ENCODE data around the gene TMEM221.
A peak's percentile ranks its signal among the peaks of the same experiment; 100 is the strongest.
"Not testable (repeated sequence)": the region's sequence is repeated elsewhere in the genome, so short reads cannot be mapped to it uniquely, and the experiment has no call there.

The TMEM221 gene

DNA sequence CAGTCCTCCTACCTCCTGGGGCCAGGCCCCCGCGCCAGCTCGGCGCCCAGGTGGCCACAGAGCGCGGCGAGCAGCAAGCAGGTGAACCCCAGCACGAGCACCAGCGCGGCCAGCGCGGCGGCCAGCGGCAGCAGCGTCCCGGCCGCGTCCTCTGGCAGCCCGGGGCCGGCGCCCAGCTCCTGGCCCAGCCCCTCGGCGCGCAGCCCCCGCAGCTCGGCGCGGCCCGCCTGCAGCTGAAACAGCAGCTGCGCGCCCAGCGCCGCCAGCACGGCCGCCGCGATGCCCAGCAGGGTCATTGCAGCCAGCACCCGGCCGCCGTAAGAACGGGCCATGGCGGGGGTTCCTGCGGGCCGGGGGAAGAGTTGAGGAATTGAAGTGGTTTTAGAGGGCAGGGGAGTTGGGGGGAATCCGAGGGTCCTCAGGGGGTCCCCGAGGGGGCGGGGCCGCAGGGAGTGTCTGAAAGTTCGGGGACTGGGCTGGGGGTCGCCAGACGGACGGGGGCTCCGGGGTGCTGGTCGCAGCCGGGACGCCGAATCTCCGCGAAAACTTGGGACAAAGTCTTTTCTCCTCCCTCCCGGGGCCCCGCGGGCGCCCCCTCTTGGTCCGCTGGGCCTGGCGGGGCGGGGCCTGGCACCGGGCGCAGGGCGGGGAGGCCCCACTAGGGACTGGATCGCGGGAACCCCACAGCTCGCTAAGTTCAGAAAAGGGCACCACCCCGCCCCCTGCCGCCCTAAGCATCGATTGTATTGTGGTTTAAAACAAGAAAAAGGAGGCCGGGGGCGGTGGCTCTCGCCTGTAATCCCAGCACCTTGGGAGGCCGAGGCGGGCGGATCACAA is at the start of gene TMEM221:
TMEM221 (minus strand) TSS at position 538 of the 837 bp plus-strand sequence; CDS start at position 332, 206 bp downstream.
- DNase-seq (ENCODE audit: low spot score): peak; percentile 80

DNA sequence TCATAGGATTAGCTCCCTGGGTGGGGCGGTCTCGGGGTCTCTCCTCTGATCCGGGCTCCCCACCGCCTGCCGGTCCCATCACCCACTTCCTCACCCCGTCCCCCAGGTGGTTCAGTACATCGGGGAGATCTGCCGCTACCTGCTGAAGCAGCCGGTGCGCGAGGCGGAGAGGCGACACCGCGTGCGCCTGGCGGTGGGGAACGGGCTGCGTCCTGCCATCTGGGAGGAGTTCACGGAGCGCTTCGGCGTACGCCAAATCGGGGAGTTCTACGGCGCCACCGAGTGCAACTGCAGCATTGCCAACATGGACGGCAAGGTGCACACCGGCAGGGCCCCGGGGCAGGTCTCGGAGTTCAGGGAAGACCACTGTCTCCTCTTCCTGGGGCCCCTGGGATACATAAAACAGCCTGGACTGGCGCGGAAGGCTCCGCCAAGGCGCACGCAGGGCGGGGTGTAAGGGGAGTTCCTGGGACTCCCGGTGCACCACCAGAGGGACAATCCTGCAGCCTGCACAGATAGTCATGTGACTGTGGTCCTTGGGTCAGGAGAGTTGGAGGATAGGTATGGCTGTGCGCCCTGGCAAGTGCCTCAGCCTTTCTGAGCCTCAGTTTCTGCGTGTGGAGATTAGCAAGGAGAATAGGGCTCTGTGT is 48.8 kb upstream of the TMEM221 start:
- DNase-seq (ENCODE audit: low spot score): no peak

DNA sequence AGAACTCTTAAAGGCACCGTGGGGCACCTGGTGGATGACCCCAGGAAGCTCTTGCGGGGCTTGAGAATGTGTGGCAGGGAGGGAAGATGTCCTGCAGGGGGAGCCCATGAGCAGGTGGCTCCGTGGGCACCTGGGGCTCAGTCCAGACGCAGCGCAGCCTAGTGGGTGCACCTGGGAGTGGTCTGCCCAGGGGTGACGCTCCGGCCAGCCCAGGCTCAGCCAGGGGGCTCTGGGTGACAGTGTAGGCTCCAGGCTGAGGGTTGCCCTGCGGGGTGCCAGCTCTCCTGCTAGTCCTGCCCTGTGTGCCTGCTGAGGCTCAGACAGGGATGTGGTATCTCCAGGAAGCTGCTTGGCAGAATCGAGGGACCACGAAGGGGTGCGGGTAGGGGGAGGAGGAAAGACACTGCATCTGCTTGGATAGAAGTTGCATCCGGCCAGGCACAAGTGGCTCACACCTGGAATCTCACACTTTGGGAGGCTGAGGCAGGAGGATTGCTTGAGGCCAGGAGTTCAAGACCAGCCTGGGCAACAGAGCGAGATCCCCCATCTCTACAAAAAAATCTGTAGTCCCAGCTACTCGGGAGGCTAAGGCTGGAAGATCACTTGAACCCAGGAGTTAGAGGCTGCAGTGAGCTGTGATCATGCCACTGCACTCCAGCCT is 48.0 kb upstream of the TMEM221 start:
- DNase-seq (ENCODE audit: low spot score): peak; percentile 87

DNA sequence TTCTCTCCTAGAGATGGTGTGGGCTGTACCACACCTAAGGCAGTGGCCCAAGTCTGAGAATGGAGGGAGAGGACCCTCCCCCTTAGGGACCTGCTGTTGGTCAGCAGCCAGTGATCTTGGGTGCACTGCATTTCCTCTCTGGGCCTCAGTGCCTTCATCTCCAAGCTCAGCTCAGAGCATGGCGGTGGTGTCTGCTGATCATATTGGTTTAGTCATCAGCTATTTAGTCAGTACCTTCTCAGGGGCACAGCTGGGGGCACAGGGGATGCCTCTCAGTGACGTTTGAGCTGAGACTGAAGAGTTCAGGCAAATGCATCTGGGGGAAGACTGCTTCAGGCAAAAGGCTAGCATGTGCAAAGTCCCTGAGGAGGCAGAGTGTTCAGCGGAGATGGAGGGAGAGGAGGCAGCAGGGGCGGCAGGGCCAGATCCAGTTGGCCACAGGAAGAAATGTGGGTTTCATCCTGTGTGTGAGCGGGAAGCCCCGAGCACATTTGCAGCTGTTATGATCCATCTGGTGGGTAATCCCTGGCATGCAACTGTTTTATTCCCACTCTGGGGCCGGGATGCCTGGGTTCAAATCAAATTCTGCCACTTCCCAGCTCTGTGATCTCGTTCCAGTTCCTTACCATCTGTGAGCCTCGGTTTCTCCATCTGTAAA is 47.3 kb upstream of the TMEM221 start:
- no peak for DNase-seq (ENCODE audit: low spot score)

DNA sequence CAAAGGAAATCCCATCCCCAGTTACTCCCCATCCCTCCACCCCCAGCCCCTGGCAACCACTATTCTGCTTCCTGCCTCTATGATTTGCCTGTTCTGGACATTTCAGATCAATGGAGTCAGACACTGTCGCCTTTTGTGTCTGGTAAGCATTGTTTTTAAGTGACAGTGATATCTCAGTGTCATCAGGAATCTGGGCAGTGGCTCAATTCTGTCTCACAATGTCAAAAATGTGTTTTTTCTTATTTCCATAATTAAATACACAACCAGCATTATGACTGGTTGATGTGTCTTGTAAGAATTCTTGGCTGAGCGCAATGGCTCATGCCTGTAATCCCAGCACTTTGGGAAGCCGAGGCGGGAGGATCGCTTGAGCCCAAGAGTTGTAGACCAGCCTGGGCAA is 42.8 kb upstream of the TMEM221 start:
- no peak for DNase-seq (ENCODE audit: low spot score)

DNA sequence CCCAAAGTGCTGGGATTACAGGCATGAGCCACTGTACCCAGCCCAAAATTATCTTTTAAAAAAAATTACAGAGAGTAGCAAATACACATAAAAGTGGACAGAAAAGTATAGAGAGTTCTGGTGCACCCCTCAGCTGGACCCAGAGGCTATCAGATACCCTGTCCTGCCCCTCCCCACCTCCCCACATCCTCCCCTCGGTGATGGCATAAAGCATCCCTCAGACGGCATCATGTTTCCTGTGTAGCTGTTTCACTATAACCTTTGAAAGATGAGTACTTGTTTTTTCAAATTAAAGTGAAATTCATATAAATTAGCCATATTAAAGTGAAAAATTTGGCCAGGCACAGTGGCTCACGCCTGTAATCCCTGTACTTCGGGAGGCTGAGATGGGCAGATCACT is 41.9 kb upstream of the TMEM221 start:
- DNase-seq (ENCODE audit: low spot score): no peak

DNA sequence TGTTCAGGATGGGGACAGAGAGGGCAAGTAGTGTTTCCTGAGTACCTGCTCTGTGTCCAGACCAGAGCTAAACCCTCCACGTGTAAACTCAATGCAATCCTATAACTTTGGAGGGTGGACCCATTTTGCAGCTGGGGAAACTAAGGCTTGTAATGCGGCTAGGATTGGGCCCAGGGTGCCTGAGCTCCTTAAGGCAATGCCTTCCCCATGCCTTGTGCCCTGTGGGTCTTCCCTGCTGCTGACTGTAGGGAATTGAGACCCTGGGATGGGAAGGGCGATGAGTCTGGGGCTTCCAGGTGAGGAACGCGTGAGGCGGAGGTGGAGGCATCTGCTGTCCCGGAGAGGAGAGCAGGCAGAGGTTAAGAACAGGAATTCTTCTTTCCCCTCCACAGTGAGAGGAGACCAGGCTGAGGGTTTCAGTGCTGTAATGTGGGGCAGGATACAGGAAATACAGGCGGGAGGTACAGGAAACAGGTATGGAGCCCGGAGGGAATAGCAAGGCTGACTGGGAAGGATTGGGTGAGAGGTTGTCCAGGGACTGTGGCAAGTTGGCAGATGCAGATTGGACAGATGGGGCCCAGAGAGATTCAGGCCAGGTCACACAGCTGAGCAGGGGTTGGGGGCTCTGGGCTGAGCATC is 41.0 kb upstream of the TMEM221 start:
- DNase-seq (ENCODE audit: low spot score): no peak

DNA sequence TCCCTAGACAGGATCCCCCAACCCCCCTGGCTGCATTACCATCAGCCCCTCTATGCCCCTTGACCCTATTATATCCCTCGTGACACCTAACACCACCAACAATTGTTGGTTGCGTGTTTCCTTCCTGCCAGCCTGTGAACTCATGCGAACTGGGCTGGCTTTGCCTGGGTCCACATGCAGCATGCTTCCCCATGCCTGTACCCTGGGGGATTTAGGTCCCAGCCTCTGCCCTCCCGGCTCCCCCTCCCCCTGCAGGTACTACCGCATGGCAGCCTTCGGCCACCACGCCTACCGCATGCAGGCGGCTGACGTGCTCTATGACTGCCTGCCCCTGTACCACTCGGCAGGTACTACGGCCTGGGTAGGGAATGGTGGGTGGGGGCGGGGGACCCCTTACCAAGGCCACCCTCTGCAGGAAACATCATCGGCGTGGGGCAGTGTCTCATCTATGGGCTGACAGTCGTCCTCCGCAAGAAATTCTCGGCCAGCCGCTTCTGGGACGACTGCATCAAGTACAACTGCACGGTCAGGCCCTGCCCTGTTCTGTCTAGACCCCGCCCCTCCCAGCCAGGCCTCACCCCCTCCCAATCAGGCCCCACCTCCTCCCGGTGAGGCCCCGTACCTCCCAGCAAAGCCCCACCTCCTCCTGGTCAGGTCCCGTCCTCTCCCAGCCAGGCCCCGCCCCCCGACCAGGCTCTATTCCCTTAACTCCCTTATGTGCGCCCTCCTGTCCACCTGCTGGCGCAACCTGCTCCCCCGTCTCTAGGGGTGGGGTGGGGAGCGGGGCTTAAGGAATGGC is 40.3 kb upstream of the TMEM221 start:
- peak; percentile 92 for DNase-seq (ENCODE audit: low spot score)

DNA sequence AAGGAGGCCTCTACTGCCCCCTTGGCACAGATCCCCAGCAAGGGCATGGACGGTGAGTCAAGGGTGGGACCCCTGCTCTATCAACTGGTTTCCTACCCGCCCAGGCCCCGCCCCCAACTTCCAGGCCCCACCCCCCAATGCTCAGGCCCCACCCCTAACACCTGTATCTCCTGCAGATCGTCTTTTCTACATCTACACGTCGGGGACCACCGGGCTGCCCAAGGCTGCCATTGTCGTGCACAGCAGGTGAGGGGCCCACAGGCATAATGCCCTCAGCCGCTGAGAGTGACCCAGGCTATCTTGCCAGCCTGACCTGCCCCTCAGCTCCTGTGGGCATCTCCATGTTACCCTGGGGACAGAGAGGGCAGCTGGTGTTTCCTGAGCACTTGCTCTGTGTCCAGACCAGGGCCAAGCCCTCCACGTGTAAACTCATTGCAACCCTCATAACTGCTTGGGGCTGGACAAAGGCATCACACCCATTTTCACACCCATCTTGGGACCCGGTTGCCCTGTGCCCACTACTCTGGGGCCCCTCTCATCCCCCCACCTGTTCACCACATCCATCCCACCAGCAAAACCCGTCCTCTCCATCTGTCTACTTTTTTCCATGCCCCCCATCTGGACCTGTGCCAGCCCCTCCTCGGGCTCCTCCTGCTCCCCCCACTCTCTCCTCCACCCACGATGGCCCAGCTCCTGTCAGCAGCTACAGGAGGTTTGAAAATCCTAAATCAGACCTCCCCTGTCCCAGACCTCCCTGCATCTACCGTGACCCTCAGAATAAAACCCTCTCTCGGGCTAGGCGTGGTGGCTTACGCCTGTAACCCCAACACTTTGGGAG is 39.0 kb upstream of the TMEM221 start:
- no peak for DNase-seq (ENCODE audit: low spot score)

DNA sequence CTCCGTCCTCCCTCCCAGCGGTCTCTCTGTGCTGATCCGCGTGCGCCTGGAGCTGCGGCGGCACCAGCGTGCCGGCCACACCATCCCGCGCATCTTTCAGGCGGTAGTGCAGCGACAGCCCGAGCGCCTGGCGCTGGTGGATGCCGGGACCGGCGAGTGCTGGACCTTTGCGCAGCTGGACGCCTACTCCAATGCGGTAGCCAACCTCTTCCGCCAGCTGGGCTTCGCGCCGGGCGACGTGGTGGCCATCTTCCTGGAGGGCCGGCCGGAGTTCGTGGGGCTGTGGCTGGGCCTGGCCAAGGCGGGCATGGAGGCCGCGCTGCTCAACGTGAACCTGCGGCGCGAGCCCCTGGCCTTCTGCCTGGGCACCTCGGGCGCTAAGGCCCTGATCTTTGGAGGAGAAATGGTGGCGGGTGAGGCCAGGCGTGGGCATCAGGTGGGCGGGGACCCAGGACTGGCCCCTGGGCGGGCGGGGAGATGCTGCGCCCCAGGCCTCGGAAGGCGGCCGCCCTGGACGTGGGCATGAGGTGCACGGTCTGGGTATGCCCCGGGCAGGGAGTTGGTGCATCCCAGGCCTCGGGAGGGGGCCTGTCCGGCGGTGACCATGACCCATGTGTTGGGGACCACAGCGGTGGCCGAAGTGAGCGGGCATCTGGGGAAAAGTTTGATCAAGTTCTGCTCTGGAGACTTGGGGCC is 38.2 kb upstream of the TMEM221 start:
- DNase-seq (ENCODE audit: low spot score): no peak

DNA sequence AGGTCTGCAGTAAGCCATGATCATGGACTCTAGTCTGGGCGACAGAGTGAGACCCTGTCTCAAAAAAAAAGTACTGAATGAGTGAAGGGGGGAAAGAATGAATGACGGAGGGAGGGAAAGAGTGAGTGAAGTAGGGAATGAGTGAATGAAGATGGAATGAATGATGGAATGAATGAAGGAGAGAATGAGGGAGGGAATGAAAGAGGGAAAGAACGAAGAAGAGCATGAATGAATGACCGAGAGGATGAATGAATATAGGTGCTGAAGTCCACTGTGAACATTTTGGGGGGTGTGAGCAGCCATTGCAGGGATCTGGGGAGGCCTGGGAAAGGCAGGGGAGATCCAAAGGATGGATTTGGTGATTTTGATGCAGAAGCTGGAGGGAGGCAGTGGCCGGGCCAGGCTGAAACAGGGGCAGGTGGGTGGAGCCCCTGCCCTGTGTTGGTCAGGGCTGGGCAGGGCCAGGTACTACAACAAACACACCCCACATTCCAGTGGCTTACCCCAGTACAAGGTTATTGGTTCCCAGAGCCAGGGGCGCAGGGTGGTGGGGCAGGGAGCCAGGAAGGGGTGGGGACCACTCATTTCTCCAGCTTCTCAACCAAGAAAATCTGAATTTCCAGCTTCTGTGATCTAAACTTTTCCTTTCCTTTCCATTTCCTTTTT is 36.2 kb upstream of the TMEM221 start:
- no peak for DNase-seq (ENCODE audit: low spot score)

DNA sequence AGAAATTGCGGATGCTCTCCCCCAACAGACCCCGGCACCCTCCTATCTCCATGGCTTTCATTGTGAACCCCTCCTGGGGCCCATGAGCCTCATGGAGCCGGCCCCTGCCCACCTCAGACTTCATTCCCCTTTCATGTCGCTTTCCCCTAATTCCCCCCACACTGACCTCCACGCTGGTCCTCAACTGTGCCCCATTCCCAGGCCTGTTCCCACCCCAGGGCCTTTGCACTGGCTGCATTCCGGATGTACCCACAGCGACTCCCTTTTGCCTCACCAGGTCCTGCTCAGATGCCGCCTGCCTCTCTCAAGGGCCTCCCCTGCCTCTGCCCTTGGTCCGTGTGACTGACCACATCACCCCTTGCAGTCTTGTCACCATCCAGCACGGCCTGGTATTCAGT is 35.1 kb upstream of the TMEM221 start:
- no peak for DNase-seq (ENCODE audit: low spot score)

DNA sequence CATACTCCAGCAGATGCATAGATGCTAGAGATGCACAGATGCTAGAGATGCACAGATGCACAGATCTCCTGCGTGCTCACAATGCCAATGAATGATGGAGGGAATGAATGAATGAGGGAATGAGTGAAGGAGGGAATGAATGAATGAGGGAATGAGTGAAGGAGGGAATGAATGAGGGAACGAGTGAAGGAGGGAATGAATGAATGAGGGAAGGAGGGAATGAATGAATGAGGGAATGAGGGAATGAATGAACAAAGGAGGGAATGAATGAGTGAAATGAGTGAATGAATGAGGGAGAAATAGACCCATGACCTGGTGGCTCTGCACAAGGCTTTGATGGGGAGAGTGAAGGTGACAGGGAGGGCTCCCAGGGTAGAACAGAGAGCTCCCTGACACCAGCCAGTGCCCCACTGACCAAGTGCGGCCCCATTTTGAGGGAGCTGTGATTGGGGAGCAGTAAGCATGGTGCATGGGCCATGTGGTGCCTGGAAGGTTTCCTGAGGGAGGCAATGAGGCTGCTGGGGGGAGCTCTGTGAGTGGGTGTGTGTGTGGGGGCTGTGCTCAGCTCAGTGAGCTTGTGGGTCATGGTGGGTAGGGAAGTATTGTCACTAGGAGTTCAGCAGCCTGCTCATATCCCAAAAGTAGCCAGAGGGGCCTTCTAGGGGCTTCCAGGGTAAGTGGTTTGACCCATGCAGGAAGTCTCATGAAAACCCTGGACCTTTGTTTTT is 34.6 kb upstream of the TMEM221 start:
- DNase-seq (ENCODE audit: low spot score): no peak

DNA sequence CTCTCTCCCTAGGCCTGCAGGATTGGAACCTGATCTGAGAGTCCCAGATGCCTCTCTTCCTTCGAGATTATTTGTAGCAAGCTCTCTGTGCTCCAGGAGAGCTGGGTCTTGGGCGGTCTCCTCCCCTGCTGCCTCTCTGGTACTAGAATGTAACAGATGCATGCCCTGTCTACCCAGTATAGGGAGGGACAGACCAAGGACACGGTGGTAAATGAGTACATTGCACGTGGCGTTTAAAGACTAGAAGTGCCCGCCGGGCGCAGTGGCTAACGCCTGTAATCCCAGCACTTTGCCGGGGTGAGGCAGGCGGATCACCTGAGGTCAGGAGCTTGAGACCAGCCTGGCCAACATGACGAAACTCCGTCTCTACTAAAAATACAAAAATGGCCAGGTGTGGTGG is 33.5 kb upstream of the TMEM221 start:
- DNase-seq (ENCODE audit: low spot score): no peak

DNA sequence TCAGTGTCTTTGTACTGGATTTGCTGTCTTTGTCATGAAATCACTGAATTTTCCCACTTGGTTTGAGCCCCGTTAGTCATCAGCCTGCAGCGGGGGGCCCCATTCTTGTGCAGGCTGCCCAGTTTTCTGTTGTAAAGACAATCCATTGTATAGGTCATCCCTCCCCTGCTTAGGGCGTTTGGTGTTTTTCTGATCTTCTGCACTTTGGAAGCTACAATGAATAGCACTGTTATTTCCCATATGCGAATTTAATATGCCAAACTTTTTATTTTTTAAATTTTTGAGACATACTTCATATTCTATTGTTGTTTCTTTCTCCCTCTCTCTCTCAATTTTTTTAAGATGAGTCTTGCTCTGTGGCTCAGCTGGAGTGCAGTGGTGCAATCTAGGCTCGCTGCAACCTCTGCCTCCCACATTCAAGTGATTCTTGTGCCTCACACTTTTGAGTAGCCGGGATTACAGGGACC is 30.9 kb upstream of the TMEM221 start:
- DNase-seq (ENCODE audit: low spot score): no peak

DNA sequence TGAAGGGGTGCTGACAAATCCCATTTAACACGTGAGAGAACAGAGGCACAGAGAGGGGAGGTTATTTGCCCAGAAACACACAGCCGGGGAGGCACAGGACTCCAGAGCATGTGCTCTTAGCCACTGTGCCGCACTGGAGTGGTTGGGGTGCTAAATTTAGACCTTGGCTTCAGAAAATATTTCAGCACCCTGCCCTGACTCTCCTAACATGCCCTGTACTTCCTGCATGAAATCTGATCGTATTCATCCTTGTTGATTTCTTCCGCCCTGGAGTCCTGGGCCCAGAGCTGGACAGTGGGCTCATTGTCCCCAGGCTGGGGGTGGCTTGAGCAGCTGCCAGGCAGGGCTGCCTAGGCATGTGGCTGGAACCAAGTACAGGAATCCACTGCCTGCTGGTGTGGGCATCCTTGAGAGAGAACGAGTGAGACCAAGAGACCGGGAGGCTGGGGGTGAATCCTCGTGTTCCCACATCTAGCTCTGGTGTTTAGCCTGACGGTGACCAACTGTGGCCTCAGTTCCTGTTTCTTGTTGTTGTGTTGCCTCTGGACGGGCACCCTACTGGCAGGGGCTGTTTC is 27.2 kb upstream of the TMEM221 start:
- no peak for DNase-seq (ENCODE audit: low spot score)

DNA sequence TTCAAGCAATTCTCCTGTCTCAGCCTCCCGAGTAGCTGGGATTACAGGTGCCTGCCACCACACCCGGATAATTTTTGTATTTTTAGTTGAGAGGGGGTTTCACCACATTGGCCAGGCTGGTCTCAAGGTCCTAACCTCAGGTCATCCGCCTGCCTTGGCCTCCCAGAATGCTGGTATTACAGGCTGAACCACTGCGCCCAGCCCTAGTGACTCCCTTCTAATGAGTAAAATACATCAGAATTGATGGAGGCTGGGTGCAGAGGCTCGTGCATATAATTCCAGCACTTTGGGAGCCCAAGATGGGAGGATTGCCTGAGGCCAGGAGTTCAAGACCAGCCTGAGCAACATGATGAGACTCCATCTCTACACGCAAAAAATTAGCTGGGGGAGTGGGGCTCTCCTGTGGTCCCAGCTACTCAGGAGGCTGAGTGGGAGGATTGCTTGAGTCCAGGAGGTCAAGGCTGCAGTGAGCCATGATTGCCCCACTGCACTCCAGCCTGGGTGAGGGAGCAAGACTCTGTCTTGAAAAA is 26.6 kb upstream of the TMEM221 start:
- DNase-seq (ENCODE audit: low spot score): not testable (repeated sequence)

DNA sequence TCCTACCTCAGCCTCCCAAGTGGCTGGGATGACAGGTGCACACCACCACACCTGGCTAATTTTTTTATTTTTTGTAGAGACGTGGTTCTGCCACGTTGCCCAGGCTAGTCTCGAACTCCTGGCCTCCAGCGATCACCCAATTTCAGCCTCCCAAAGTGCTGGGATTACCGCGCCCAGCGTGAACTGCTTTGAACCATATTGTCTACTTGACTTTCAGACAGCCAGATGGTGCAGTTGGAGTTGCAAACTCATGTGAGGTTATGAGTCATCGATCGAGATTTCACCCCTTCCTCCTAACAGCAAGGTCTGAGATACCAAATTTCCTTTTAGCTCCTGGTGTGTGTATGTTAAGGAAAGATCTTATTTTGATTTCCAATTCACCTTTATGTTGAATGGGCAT is 24.6 kb upstream of the TMEM221 start:
- no peak for DNase-seq (ENCODE audit: low spot score)

Measured in ecto neural progenitor cell (in vitro differentiated cells).